ENCODE results near the gene ATP8A1. TPM values are rescaled to one million over a fixed set of nuclear protein-coding genes. Genes with fewer than 3 reads are reported as not detected.
"Not testable (repeated sequence)": the region's sequence is repeated elsewhere in the genome, so short reads cannot be mapped to it uniquely, and the experiment has no call there.

The ATP8A1 gene
- total RNA-seq, 1 donor from 2014 or later = 1.0 TPM

GRCh38 chr4:42515156-42515884, 141.6 kb downstream of the ATP8A1 start:
- no peak for ATAC-seq

GRCh38 chr4:42513748-42514492, 143.0 kb downstream of the ATP8A1 start:
- no peak for DNase-seq (ENCODE audit: low spot score)
- ATAC-seq = no peak

More at GRCh38 chr4:42515156-42515884, 141.6 kb downstream of the ATP8A1 start:
- no peak for DNase-seq (ENCODE audit: low spot score)

GRCh38 chr4:42512226-42512625, 144.7 kb downstream of the ATP8A1 start:
- no peak for ATAC-seq
- no peak for DNase-seq (ENCODE audit: low spot score)

GRCh38 chr4:42510225-42510624, 146.7 kb downstream of the ATP8A1 start:
- DNase-seq (ENCODE audit: low spot score) (no peak), ATAC-seq (no peak)

- DNase-seq (ENCODE audit: low spot score) (no peak), ATAC-seq (no peak)
Observed at GRCh38 chr4:42501624-42502401, 155.1 kb downstream of the ATP8A1 start.

GRCh38 chr4:42498040-42498439, 158.9 kb downstream of the ATP8A1 start:
- DNase-seq (ENCODE audit: low spot score) (no peak), ATAC-seq (no peak)

GRCh38 chr4:42497142-42497910, 159.6 kb downstream of the ATP8A1 start:
- DNase-seq (ENCODE audit: low spot score) (no peak), ATAC-seq (no peak)

- ATAC-seq = no peak
Observed at GRCh38 chr4:42492962-42493361, 163.9 kb downstream of the ATP8A1 start.

GRCh38 chr4:42490015-42490414, 166.9 kb downstream of the ATP8A1 start:
- ATAC-seq = no peak
- DNase-seq (ENCODE audit: low spot score) = no peak

More at GRCh38 chr4:42492962-42493361, 163.9 kb downstream of the ATP8A1 start:
- DNase-seq (ENCODE audit: low spot score) = no peak

GRCh38 chr4:42489095-42489494, 167.8 kb downstream of the ATP8A1 start:
- DNase-seq (ENCODE audit: low spot score) = no peak

GRCh38 chr4:42488554-42488953, 168.4 kb downstream of the ATP8A1 start:
- no peak for ATAC-seq
- no peak for DNase-seq (ENCODE audit: low spot score)

More at GRCh38 chr4:42489095-42489494, 167.8 kb downstream of the ATP8A1 start:
- ATAC-seq = no peak

- DNase-seq (ENCODE audit: low spot score) = no peak
- ATAC-seq = no peak
Observed at GRCh38 chr4:42488114-42488513, 168.8 kb downstream of the ATP8A1 start.

GRCh38 chr4:42487230-42487629, 169.7 kb downstream of the ATP8A1 start:
- ATAC-seq (no peak), DNase-seq (ENCODE audit: low spot score) (no peak)

GRCh38 chr4:42486156-42486555, 170.7 kb downstream of the ATP8A1 start:
- ATAC-seq; DNase-seq (ENCODE audit: low spot score): not testable (repeated sequence)

- ATAC-seq = no peak
- DNase-seq (ENCODE audit: low spot score) = no peak
Observed at GRCh38 chr4:42484630-42485029, 172.3 kb downstream of the ATP8A1 start.

- no peak for DNase-seq (ENCODE audit: low spot score)
- ATAC-seq = no peak
Observed at GRCh38 chr4:42483426-42484379, 173.2 kb downstream of the ATP8A1 start.

- ATAC-seq = no peak
- no peak for DNase-seq (ENCODE audit: low spot score)
Observed at GRCh38 chr4:42482516-42483327, 174.2 kb downstream of the ATP8A1 start.

- ATAC-seq = no peak
- DNase-seq (ENCODE audit: low spot score) = no peak
Observed at GRCh38 chr4:42480717-42481116, 176.2 kb downstream of the ATP8A1 start.

GRCh38 chr4:42480281-42480680, 176.6 kb downstream of the ATP8A1 start:
- DNase-seq (ENCODE audit: low spot score) = no peak

More at GRCh38 chr4:42480281-42480680, 176.6 kb downstream of the ATP8A1 start:
- ATAC-seq = no peak
